Peyer's patch (tissue), 4 donors: ENCODE measurements around the gene ZNF552. TPM values are rescaled to one million over a fixed set of nuclear protein-coding genes. Genes with fewer than 3 reads are reported as not detected.
"Not testable (repeated sequence)": the region's sequence is repeated elsewhere in the genome, so short reads cannot be mapped to it uniquely, and the experiment has no call there.

Experiments
- DNase-seq, 3 donors: peaks; one replicate each; pipeline ENCODE4 v3.0.0-alpha.2; 2017 to 2019
- H3K27ac ChIP-seq, 4 donors: fragments of 200-600 bp; sonication (generic); one replicate each; pipeline ENCODE4 v1.5.1; 2016 to 2019
- H3K27me3 ChIP-seq, 2 donors: fragments of 200-600 bp; sonication (generic); one replicate each; pipeline ENCODE4 v1.5.1; 2019
- H3K36me3 ChIP-seq, 3 donors: fragments of 200-600 bp; sonication (generic); one replicate each; pipeline ENCODE4 v1.5.1; 2016 to 2019
- H3K4me1 ChIP-seq, 4 donors: fragments of 200-600 bp; sonication (generic); one replicate each; pipeline ENCODE4 v1.5.1; 2016 to 2019
- H3K4me3 ChIP-seq, 4 donors: fragments of 200-600 bp; sonication (generic); 1 replicate in 3 of 4; 2 replicates in 1 of 4; pipeline ENCODE4 v1.5.1; 2016 to 2019; ENCODE audit warnings: mild to moderate bottlenecking in 1 of 4
- H3K9me3 ChIP-seq, 4 donors: fragments of 200-600 bp; sonication (generic); one replicate each; pipeline ENCODE4 v1.5.1; 2016 to 2019; ENCODE audit warnings: mild to moderate bottlenecking in 1 of 4
- POLR2A ChIP-seq, 2 donors: fragments of 450-650 bp; IDR thresholded peaks; one replicate each; pipeline ENCODE4 v1.5.1; 2017; ENCODE audit warnings: antibody characterized with exemption in 2 of 2, mild to moderate bottlenecking in 2 of 2, moderate library complexity in 2 of 2
- total RNA-seq, 4 donors: library from RNA; depleted of rRNA; stranded (reverse); fragments of >200 nt; gene quantifications; one replicate each; pipeline ENCODE4 v1.1.0, GENCODE V29; 2016
- TF ChIP-seq, protein P1 (sequence below), 6 experiments: fragments of 450-650 bp in 4 of 6; fragments of 200-600 bp in 2 of 6; sonication (generic) in 1 of 6; IDR thresholded peaks; one replicate each; pipeline ENCODE4 v1.5.1; 2017 to 2019; ENCODE audit warnings: antibody characterized with exemption in 6 of 6, mild to moderate bottlenecking in 3 of 6, moderate library complexity in 1 of 6

ZNF552 gene
- total RNA-seq, 4 donors from 2014 or later = 7.4 to 49.2 (median 37.4) TPM

DNA sequence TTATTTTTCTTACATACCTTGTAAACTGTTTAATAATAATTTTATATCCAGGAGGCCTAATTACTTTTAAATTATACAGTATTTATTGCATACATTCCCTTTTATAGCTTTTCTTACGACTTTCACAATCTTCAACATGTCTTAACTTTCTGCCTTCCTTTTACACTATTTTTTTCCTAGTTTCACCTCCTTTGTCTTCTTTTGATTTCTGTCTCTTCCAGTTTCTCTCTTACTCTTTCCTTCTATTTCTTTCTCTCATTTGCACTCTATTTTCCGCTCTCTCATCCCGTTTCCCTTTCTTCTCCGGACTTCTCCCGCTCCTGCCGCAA, 11.5 kb downstream of the ZNF552 start:
- H3K27ac ChIP-seq = peak overlapping the region in 2 of 4 donors; percentile 60 to 78
- peaks cover 0 to 29% (median 0%) of the 10 kb centered on the region in 4 donors for H3K4me1 ChIP-seq
- H3K36me3 ChIP-seq = peaks cover 0 to 24% (median 0%) of the 10 kb centered on the region in 3 donors
- H3K4me3 ChIP-seq = peak overlapping the region in 3 of 4 donors; percentile 35 to 60 (median 53)
- no peaks in the 10 kb centered on the region for H3K27me3 ChIP-seq
- no peak for DNase-seq
- no peak for TF ChIP-seq POLR2A (IDR thresholded peaks at IDR 0.05)
- TF ChIP-seq, protein P1, sequence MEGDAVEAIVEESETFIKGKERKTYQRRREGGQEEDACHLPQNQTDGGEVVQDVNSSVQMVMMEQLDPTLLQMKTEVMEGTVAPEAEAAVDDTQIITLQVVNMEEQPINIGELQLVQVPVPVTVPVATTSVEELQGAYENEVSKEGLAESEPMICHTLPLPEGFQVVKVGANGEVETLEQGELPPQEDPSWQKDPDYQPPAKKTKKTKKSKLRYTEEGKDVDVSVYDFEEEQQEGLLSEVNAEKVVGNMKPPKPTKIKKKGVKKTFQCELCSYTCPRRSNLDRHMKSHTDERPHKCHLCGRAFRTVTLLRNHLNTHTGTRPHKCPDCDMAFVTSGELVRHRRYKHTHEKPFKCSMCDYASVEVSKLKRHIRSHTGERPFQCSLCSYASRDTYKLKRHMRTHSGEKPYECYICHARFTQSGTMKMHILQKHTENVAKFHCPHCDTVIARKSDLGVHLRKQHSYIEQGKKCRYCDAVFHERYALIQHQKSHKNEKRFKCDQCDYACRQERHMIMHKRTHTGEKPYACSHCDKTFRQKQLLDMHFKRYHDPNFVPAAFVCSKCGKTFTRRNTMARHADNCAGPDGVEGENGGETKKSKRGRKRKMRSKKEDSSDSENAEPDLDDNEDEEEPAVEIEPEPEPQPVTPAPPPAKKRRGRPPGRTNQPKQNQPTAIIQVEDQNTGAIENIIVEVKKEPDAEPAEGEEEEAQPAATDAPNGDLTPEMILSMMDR (IDR thresholded peaks at IDR 0.05) = no peak
- no peaks in the 10 kb centered on the region for H3K9me3 ChIP-seq

DNA sequence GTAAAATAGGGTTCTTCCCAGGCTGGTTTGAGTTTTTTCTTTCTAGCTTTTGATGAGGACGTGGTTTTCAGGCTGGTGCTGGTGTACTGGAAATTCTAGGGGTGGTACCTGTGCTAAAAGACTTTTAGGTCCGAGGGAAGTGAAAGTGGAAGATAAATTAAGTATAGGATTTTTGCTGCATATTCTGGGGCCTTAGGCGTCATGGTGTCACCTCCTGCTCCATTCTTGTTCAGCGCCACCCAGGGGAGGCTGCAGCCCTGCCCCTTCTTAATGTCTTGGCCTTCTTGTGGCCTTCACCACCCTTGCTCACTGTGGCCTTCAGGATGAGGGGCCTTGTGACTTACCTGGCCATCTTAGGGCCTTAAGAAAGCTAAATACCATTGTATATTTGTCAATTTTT, 12.4 kb downstream of the ZNF552 start:
- H3K9me3 ChIP-seq = no peaks in the 10 kb centered on the region
- no peak for DNase-seq
- H3K4me3 ChIP-seq = no peak overlapping the region
- H3K4me1 ChIP-seq = peaks cover 0 to 29% (median 0%) of the 10 kb centered on the region in 4 donors
- TF ChIP-seq, protein P1 (IDR thresholded peaks at IDR 0.05) = no peak
- no peak for TF ChIP-seq POLR2A (IDR thresholded peaks at IDR 0.05)
- H3K27me3 ChIP-seq = no peaks in the 10 kb centered on the region
- H3K27ac ChIP-seq = peak overlapping the region in 1 of 4 donors; percentile 8
- H3K36me3 ChIP-seq = peaks cover 0 to 15% (median 0%) of the 10 kb centered on the region in 3 donors

DNA sequence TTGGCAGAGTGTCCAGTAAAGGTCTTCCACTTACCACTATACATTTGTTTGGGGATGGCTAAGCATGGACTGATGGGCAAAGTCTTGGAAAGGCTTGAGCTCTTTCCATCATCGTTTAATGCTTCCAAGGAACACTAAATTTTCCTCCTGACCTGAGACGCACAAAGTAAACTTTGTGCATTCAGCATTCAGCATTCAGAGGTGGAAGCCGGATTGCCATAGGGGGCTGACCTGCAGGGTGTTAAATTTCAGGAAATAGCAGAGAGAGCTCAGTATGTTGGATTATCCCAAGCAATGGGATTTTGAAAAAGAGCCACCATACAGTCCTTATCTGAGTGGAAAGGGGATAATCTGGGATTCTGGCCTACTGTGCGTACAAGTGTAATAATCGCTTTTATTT, 14.0 kb downstream of the ZNF552 start:
- Histone ChIP-seq H3K27me3 (no peaks in the 10 kb centered on the region), H3K36me3 (peaks cover 0 to 8% (median 0%) of the 10 kb centered on the region in 3 donors), H3K27ac (no peak overlapping the region), H3K4me1 (peaks cover 0 to 29% (median 0%) of the 10 kb centered on the region in 4 donors), H3K4me3 (no peak overlapping the region), H3K9me3 (no peaks in the 10 kb centered on the region)
- TF ChIP-seq, protein P1 (IDR thresholded peaks at IDR 0.05) = no peak
- TF ChIP-seq POLR2A (IDR thresholded peaks at IDR 0.05) = no peak
- DNase-seq = no peak

DNA sequence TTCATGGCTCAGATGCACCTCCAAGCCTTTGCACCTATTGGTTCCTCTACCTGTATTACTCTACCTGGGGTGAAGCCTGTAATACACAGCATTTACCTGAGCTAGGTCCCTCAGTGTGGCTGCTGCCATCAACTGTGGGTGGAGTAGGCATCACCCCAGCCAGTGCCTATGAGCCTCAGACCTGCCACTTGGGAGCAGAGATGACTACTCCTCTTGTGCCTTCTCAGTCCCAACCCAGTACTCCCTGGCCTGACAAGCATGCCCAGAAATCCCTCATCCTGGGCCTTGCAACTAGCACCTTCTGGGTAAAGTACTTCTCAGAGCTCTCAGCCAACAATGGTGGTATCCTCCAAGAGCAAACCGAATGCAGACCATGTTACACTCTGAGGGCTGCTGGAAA, 18.1 kb downstream of the ZNF552 start:
- H3K27me3 ChIP-seq, H3K4me1 ChIP-seq, H3K4me3 ChIP-seq, DNase-seq, H3K9me3 ChIP-seq, H3K27ac ChIP-seq: not testable (repeated sequence)
- H3K36me3 ChIP-seq = peaks cover 0 to 27% (median 0%) of the 10 kb centered on the region in 3 donors

DNA sequence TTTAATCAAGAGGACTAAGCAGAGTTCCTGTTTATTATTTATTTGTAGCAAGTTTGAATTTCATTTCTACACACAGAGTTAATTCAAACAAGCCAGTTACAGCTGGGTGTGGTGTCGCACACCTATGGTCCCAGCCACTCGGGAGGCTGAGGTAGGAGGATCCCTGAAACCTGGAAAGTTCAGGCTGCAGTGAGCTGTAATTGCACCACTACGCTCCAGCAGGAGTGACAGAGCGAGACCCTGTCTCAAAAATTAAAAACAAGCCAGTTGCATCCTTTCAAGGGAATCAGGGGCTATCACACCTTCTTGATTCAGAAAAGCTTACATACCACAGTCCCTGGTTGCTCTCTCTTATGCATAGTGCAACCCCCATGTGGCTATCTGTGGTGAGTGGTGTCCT, 25.4 kb downstream of the ZNF552 start:
- Histone ChIP-seq H3K36me3 (peaks cover 0 to 38% (median 0%) of the 10 kb centered on the region in 3 donors), H3K4me1 (no peaks in the 10 kb centered on the region), H3K27me3 (no peaks in the 10 kb centered on the region), H3K4me3 (no peak overlapping the region), H3K27ac (no peak overlapping the region), H3K9me3 (peaks cover 0 to 28% (median 3%) of the 10 kb centered on the region in 4 donors)
- no peak for DNase-seq
- TF ChIP-seq, protein P1 (IDR thresholded peaks at IDR 0.05) = no peak
- no peak for TF ChIP-seq POLR2A (IDR thresholded peaks at IDR 0.05)

DNA sequence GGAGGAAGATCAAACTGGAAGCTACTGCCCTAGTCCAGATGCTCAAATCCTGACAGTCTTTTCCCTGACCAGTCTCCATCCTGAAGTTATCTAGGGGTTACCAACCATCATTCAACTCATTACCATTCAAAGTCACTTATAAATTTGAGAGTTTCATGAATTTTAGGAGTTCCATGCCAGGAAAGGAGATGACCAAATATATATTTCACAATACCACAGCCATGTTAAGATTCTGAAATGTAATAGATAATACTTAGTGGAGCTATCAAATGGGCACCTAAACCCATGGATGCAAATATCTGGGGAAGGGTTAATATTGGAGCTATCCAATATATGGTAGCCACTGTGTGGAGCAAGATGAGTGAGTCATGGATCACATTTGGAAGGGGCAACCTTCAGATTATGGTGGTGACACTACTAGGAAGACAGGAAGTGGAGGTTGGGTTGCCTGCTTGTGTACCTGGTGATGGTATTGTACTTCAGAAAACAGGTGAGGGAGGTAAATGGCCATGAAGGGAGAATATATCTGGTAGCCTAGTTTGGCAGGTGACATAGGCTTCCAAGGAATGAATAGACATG, 26.5 kb downstream of the ZNF552 start:
- H3K4me1 ChIP-seq = no peaks in the 10 kb centered on the region
- peaks cover 0 to 38% (median 0%) of the 10 kb centered on the region in 3 donors for H3K36me3 ChIP-seq
- DNase-seq = no peak
- H3K9me3 ChIP-seq = peaks cover 0 to 31% (median 3%) of the 10 kb centered on the region in 4 donors
- H3K27ac ChIP-seq = no peak overlapping the region
- TF ChIP-seq, protein P1 (IDR thresholded peaks at IDR 0.05) = no peak
- no peak for TF ChIP-seq POLR2A (IDR thresholded peaks at IDR 0.05)
- no peak overlapping the region for H3K4me3 ChIP-seq
- H3K27me3 ChIP-seq = no peaks in the 10 kb centered on the region
